Posterior cingulate gyrus (tissue), 11 donors: ENCODE results near the gene ATP1B3.
"Not testable (repeated sequence)": the region's sequence is repeated elsewhere in the genome, so short reads cannot be mapped to it uniquely, and the experiment has no call there.

Experiments
- DNase-seq, 10 donors: peaks; one replicate each; pipeline versions ENCODE4 v3.0.0 to v3.0.0-alpha.2; 2020 to 2021; ENCODE audit warnings: mixed read lengths in 3 of 10
- intact Hi-C: fragments of 100-400 bp; cut with DNase I; formaldehyde crosslinking; loops from one replicate; pipeline ENCODE4 v1.15.1; 2023

ATP1B3 gene

DNA sequence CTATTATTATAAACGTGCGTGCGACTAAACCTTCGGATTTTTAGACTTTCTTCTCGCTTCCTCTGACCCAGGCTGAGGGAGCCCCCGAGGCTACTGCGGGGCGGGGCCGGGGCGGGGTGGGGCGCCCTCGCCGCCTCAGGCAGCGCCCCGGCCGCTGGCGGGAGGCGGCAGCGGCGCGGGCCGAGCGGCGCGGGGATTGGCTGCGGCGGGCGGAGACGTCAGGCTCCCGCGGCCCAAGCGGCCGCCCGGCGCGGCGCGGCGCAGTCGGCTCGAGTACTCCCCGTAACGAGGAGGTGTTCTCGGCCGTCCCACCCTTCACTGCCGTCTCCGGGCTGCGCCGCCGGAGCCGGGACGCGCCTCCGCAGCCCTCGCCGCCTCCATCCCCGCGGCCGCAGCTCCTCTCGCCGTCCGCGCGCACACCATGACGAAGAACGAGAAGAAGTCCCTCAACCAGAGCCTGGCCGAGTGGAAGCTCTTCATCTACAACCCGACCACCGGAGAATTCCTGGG lies at the start of gene ATP1B3:
TSS of gene ATP1B3 (plus strand) at position 263 of the 510 bp plus-strand sequence. CDS start at position 422, 159 bp downstream.
- intact Hi-C loops, result loop anchor here (1.0 to 10.0 kb wide), 4 partner anchors 138 to 642 kb away; partner anchors contain the start of genes PXYLP1, RNF7 and TFDP2

DNA sequence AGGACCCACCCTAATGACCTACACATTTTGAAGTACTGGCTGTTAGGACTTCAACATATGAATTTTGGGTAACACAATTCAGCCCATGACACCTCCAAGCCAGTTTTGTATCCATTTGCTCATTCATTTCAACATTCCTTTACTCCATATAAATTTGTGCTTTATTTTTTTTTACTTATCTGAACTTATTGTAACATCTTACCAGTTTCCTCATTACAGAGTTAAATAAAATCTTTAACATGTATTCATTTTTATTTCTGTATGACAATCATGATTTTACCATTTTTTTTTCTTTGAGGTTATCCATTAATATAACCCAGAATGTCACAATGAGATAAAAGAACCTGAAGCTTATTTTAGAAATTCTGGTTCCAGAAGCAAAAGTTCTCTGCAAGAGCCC lies 48.0 kb upstream of the ATP1B3 start:
- no peak for DNase-seq
- intact Hi-C loops, result no loop called here

More for the DNA sequence above, at the start of gene ATP1B3:
- DNase-seq, result peak; percentile 69 to 97 (median 84)

DNA sequence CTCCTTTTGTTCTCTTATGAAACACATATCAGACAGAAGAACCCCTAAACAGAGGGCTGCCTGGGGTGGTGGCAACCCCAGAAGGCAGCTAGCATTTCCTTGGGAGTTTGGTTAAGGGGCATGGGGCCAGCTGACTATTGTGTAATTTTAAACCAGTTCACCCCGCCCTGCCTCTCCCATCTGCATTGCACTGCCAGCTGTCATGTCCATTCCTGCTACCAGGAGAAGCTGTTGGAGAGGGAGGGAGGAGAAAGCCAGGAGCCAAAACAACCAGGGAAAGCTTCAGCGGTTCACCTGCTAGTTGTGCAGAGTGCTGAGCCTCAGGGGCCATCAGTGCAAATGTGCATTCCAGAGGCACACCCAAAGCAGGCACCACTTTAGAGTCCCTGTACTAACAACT lies 47.6 kb upstream of the ATP1B3 start:
- intact Hi-C loops, result no loop called here
- no peak for DNase-seq

DNA sequence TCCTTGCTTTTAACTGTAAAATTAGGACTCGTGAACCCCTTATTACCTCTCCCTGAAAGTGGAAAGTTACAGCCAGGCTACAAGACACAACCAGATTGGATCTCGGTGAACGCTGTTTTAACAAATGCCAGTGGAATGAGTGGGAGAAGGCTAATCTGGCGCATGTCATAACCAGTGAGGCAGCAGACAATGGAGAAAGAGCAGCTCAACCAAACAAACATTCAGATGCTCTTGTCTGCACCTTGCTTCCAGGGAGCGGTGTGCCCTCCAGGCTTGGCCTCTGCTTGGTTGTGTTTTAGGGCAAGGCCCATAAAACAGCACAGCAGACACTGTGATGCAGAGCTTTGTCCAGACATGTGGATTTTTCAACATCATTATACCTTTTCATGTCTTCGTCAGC lies 45.9 kb upstream of the ATP1B3 start:
- intact Hi-C loops, result no loop called here
- no peak for DNase-seq

DNA sequence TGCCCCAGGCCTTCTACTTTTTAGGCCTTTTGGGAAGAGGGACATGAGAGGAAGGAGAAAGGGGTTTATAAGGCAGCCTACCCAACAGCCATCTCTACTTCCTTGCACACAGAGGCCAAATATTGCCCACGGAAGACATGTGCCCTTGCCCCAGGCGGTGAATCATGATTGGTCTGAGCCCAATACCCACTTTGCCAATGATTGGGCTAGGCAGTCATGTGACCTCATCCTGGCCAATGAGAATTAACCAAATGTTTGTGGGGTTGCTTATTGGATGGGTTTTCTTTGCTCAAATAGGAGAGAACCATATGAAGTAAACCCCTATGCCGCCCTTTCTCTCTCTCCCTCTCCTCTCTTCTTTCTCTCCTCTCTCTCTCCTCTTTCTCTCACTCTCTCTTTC lies 42.2 kb upstream of the ATP1B3 start:
- intact Hi-C loops, result no loop called here
- no peak for DNase-seq

DNA sequence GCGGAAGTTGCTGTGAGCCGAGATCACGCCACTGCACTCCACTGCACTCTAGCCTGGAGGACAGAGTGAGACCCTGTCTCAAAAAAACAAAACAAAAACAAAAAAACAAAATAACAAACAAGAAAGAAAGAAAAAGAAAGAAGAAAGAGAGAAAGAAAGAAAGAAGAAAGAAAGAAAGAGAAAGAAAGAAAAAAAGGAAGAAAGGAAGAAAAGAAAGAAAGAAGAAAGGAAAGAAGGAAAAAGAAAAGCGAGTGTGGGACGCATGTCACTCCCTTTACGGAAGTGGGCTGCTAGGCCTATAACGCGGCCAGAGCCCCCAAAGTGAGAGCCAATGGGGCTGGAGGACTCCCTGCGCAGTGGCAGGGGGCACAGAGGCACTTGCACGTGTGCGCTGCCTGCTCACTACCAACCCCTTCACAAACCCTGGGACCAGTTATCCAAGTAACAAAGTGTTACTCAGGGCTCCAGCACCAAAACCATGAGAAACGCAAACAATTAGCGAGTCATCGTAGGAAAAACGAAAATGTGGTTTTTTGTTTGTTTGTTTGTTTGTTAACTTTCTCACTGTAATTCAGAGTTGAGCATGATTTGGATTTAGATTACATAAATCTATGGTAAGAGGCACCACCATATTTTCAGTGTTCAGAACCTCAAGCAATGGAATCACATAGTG lies 40.8 kb upstream of the ATP1B3 start:
- DNase-seq, result no peak
- intact Hi-C loops, result no loop called here

DNA sequence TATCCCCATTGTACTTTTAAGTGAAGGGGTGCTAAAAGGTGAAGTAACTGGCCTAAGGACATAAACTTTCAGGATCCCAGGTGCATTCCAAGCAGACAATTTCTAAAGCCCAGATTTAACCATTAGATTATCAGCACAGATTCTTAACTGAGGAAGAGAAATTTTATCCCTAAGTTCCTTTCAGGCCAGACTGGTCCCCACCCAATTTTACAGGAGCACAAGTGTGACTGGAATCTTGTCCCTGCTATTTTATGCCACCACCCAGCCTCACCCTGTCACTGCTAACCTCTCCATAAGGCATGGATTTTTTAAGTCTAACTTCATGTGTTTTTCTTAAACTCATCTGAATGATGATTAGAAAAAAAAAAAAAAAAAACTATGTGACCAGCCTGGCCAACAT lies 37.1 kb upstream of the ATP1B3 start:
- intact Hi-C loops, result no loop called here
- no peak for DNase-seq

DNA sequence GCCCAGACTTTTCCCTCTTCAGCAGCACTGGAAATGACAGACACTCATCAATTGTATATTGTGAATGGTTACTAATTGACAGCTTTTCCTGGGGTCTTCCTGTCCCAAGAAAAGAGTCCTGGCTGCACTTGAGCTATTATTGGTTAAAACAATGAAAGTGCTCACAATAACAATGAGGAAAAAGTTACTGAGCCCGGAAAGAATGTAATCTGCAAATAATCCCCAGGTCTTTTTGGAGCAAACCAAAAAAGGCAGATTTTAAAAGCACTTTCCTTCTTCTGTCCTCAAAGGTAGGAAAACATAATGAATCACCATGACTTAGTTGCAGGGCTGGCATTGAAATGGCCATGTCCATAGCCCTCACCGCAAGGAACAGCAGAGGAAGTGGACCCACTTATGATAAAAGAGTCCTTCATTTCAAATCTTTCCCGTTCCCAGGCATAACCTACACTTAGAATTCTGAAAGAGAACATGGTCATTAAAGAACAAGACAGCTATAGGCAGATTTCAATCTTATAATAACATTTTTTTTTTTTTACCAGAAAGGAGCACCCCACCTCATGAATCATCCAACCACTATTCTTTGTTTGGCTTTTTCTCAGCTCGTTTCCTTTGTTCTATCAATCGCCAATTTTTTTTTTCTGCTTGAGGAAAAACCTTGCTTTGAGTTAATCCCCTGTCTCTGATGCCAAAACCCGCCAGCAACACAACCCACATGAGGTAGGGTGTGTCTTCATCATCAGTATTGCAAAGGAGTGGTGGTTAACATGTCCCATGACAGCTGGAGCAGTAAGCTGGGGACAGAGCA lies 35.5 kb upstream of the ATP1B3 start:
- intact Hi-C loops, result no loop called here

DNA sequence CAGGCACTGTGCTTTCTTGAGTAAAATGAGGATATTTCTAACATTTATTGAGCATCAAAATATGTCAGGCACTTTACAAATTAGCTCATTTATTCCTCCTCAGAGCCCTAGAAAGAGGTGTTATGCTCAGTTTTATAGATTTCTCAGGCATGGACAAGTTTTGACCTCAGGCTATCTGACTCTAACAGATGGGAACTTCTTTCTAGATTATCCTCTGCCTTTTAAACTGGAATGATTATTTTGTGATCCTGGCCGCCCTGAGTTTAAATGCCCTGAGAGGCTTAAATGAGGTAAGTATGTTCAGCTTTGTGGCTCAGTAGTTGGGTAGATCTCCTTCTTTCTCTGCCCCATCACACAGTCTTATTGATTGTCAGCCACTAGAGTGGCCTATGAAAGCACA lies 32.3 kb upstream of the ATP1B3 start:
- intact Hi-C loops, result no loop called here
- DNase-seq, result no peak

More for the DNA sequence above, 35.5 kb upstream of the ATP1B3 start:
- no peak for DNase-seq

DNA sequence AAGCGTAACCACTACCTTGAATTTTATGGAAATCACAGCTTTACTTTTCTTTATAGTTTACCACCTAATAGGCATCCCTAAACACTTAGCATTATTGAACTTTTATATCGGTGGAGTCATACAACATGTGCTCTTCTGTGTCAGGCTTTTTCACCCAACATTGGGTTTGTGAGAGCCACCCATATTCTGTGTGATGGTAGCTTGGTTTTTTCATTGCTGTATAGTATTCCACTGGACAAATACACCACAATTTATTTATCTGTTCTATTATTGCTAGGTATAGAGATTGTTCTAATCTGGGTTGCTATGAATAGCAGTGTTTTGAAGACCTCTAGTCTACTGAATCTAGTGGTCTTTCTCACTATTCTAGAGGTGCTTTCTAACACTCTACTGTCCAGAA lies 31.6 kb upstream of the ATP1B3 start:
- no peak for DNase-seq
- intact Hi-C loops, result no loop called here

DNA sequence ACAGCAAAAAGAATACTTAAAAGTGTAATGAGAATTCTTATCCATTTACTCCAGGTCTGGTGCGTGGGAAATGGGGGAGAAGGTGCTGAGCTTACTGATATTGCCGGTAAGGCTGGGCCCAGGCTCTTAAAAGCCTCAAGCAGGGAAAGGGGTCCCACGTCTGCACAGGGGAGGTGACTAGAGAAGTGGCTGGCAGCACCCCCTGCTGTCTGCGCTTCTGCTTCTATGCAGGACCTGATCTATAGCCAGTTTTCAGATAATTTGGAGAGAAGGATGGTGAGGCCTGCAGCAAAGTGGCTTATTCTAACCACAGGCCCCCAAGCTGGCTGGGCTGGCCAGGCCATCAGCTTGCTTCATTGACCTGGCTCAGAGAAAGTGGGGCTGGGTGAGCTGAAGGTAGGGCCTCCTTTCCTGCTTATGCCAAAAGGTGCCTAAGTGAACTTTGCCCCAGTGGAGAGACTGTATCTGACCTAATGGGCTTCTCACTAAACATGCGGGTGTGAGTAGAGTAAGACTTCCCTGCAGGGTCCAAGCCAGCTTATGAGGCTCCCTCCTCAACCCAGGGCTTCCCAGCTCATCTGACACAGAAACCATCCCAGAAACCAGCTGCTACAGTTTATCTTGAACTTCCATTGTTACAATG lies 30.9 kb upstream of the ATP1B3 start:
- DNase-seq, result no peak
- intact Hi-C loops, result no loop called here

DNA sequence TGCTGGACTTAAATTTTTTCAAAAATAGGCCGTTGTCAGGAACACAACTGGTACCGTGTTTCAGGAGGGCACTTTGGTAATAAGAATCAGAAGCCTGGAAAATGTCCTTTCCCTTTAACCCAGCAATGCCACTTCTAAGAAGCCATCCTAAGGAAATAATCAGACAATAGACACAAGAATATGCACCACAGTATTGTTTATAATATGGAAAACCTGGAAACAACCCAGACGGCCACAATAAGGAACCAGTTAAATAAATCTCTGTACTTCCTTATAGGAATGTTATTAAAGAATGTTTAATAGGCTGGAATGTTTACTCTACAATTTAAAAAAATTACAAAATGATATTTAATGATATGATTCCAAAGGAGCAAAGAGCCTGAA lies 30.4 kb upstream of the ATP1B3 start:
- no peak for DNase-seq
- intact Hi-C loops, result no loop called here

DNA sequence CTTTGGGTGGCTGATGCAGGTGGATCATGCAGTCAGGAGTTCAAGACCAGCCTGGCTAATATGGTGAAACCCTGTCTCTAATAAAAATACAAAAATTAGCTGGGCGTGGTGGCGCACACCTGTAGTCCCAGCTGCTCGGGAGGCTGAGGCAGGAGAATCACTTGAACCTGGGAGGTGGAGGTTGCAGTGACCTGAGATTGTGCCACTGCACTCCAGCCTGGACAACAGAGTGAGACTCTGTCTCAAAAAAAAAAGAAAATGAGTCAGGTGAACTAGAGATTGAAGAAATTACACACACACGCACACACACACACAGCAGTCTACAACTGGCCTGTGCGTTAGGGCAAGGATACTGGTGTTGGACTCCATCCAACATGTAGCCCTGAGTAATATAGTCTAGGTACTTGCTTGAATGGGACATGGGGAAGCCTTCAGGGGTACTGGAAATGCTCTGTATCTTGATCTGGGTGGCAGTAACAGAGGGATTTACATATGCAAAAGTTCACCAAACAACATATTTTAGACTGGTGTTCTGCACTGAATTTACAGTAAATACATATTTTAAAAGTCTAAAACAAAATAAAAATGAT lies 28.2 kb upstream of the ATP1B3 start:
- intact Hi-C loops, DNase-seq: not testable (repeated sequence)

DNA sequence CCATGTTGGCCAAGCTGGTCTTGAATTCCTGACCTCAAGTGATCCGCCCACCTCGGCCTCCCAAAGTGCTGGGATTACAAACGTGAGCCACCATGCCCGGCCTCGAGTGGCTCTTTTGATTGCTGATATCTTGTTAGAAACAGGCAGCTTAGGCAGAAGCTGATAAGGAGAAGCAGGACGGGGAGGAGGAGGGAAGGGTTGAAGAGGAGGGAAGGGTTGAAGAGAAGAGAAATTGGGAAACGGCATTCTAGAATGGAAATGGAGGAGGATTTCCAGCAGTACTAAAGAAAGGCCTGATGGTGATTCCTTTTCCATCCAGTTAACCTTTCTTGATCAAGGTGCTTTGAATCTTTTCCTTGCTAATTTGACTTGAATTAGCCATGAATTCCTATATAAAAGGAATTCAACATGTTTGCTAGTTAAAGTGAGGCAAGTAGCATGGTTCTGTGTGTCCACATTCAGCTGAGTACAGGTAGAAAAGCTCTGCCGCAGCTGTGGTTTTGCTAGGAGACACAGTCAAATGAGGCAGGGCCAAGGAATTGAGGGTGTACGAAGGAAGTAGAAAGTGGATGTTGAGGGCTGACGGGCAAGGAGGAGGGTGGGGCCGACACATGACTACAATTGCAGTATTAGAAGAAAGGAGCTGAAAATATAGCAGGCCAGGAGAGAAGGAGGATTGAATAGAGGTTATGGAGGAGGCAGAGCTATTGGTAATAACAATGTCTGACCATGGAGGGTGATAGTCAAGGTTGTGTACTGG lies 27.2 kb upstream of the ATP1B3 start:
- intact Hi-C loops, result no loop called here
- no peak for DNase-seq

DNA sequence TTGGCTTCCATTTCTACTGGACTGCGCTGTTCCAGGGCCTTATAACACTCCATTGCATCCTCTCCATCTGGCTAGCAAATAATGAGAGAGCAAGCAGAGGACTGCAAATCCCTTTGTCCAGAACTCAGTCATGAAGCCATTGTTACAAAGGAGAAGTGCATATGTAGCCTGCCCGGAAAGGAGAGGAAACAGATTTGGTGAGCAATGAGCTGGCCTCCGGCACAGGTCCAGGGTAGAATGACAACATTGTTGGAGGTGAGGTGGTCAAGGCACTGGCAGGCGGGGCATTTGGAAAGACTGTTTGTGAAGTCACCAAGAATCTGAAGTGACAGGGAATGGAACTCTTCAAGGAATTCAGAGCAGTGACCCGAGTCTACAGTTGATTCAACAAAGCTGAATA lies 25.0 kb upstream of the ATP1B3 start:
- intact Hi-C loops, result no loop called here
- DNase-seq, result no peak

DNA sequence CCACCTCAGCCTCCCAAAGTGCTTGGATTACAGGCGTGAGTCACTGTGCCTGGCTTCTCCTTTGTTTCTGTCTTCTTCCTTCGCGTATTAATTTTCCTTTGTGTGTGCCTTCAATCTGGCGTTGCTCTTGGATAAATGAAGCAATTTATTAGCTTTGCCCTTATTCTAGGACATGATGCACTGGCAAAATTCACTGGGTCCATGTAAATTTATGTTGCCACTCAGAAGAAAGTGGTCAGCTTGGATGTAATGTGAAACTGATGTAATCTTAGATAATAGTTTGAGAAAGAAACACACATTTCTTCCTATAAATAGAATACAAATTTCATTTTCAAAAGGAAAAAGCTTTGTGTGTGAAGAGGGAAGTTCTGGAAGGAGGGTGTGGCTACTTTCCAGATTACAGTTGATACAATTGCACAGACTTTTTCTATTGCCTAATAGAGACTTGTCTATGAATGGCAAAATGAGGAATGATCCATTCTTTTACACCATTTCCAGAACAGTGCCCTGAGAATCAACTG lies 23.3 kb upstream of the ATP1B3 start:
- intact Hi-C loops, result no loop called here
- no peak for DNase-seq

DNA sequence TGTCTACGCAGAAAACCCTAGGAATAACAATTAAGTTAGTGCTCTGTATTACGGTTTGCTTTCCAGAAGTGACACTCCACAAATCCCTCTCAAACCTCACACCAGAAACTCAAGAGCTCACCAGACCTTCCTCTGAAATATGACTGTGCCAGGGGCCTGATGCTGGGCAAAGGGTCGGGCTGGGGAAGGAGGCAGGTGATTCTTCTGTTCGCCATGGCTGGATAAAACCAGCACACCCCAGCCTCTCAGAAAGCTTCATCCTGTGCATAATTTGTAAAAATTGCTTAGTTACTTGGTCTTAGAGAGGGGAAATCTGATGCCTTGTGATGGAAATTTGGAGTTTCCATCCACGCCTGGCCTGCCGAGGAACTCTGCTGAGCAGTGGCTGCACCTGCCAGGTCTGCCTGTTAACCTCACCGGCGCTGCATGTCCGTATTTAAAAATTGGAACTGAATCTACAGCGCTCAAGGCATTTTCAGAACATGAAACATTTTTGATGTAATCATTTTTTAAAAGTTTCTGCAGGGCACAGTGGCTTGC lies 22.7 kb upstream of the ATP1B3 start:
- intact Hi-C loops, result no loop called here
- no peak for DNase-seq

DNA sequence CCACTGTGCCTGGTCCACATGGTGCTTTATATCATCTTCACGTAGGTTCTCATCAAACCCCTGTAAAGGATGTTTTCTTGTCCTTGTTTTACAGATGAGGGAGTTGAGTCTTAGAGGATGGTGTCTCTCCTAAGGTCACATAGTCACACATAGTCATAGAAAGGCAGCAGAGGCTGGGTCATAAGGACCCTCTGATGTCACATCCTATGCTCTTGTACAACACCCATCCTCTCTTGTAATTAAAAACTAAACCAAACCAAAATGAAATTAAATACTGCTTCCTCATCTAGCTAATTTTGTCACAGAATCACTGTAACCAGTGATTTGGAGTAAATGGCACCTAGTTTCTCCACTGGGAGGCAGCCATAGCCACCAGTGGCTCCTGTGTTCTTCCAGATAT lies 21.8 kb upstream of the ATP1B3 start:
- intact Hi-C loops, result no loop called here

DNA sequence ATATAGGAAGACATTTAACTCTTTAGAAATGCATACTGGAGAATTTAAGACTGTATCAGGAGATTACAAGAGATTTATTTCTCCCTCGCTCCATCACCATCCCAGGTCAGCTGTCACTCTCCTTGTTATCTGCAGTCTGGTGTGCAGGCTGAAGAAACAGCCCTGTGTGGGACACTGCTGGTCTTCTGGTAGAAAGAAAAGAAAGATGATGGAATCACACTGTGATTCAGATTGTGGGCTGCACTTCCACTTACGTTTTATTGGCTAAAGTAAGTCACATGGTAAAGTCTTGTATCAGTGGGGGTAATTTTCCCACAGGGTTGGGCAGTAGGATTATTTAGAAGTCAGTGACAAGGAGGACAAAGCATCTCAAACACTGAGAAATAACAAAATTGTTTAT lies 18.1 kb upstream of the ATP1B3 start:
- intact Hi-C loops, result no loop called here
- DNase-seq, result no peak

More for the DNA sequence above, 21.8 kb upstream of the ATP1B3 start:
- DNase-seq, result no peak

DNA sequence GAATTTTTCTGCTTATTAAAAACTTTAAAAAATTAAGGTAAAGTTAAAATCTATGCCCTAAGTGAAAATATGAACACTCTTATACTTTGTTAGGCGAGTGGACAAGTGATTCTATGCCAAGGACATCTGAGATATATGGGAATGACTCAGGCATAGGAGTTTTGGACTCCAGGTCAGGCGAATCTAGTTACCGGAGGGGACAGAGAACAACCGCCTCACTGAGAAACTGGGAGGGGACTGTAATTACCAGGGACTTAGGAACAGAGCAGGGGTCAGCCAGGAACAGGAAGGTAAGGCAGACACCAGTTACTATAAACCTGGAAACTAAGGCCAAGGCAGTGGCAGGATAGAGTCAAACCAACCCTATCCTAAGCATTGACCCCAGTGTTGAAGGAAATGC lies 16.8 kb upstream of the ATP1B3 start:
- no peak for DNase-seq
- intact Hi-C loops, result no loop called here
